Kidney epithelial cell (primary cell): Measurements from ENCODE around the gene PHC2. TPM values are rescaled to one million over a fixed set of nuclear protein-coding genes. Genes with fewer than 3 reads are reported as not detected.

Experiments used
- DNase-seq: peaks from one replicate; pipeline ENCODE4 v3.0.0-alpha.2; 2010; ENCODE audit warnings: low read depth
- H3K27me3 ChIP-seq: 2 replicates; pipeline ENCODE4 v1.6.0; 2011; ENCODE audit warnings: low read length; ENCODE audit not compliant: control insufficient read depth, insufficient read depth
- H3K36me3 ChIP-seq: 2 replicates; pipeline ENCODE4 v1.5.1; 2011; ENCODE audit warnings: low read length; ENCODE audit not compliant: control insufficient read depth, insufficient read depth
- H3K4me3 ChIP-seq: 2 replicates; pipeline ENCODE4 v1.5.1; 2011; ENCODE audit warnings: low read depth, mild to moderate bottlenecking, control low read depth, low read length
- CTCF ChIP-seq: IDR thresholded peaks from 2 replicates; pipeline ENCODE4 v1.5.1; 2011; ENCODE audit warnings: mild to moderate bottlenecking, moderate library complexity, low read length, control low read depth, inconsistent platforms; ENCODE audit not compliant: insufficient read depth, poor library complexity, severe bottlenecking
- total RNA-seq: library from RNA; depleted of rRNA; stranded (reverse); fragments of >200 nt; gene quantifications from 2 replicates; pipeline ENCODE4 v1.2.3, GENCODE V29; 2015

Gene PHC2
- total RNA-seq, 1 donor from 2014 or later: 216 TPM

GRCh38 chr1:33363470-33363861, 67.4 kb downstream of the PHC2 start:
- H3K27me3 ChIP-seq: no peaks in the 10 kb centered on the region
- TF ChIP-seq CTCF: no peak
- no peaks in the 10 kb centered on the region for H3K36me3 ChIP-seq
- no peak overlapping the region for H3K4me3 ChIP-seq
- no peak for DNase-seq

GRCh38 chr1:33363021-33363420, 67.9 kb downstream of the PHC2 start:
- H3K27me3 ChIP-seq: no peaks in the 10 kb centered on the region
- H3K4me3 ChIP-seq: no peak overlapping the region
- no peaks in the 10 kb centered on the region for H3K36me3 ChIP-seq
- no peak for DNase-seq
- TF ChIP-seq CTCF: no peak

GRCh38 chr1:33361532-33362235, 69.2 kb downstream of the PHC2 start:
- H3K27me3 ChIP-seq: no peaks in the 10 kb centered on the region
- DNase-seq: no peak
- H3K36me3 ChIP-seq: no peaks in the 10 kb centered on the region
- no peak overlapping the region for H3K4me3 ChIP-seq
- TF ChIP-seq CTCF: no peak

- no peaks in the 10 kb centered on the region for H3K27me3 ChIP-seq
- no peak for TF ChIP-seq CTCF
- H3K4me3 ChIP-seq: no peak overlapping the region
- no peaks in the 10 kb centered on the region for H3K36me3 ChIP-seq
- DNase-seq: no peak
These were observed 70.5 kb downstream of the PHC2 start for GRCh38 chr1:33360367-33360766.

- no peak for DNase-seq
- H3K4me3 ChIP-seq: no peak overlapping the region
- H3K27me3 ChIP-seq: no peaks in the 10 kb centered on the region
- TF ChIP-seq CTCF: no peak
- no peaks in the 10 kb centered on the region for H3K36me3 ChIP-seq
These were observed 71.0 kb downstream of the PHC2 start for GRCh38 chr1:33359931-33360330.
